HCT116 (cell line): Measurements from ENCODE around the gene PGAM5. TPM values are rescaled to one million over a fixed set of nuclear protein-coding genes. Genes with fewer than 3 reads are reported as not detected.

Experiments
- ATAC-seq: fragments of 200-7000 bp; cut with Tn5 transposase; 2 replicates; pipeline ENCODE4 v1.9.1; 2020; ENCODE audit warnings: mild to moderate bottlenecking, moderate library complexity
- BruUV-seq: library from RNA; stranded (reverse); fragments of 400-500 nt; replicated peaks from 2 replicates; lab custom pipeline; 2021; lab: Mats Ljungman, UMichigan
- CTCF ChIA-PET: fragments of 300-600 bp; sonication (Branson Sonifier 250); formaldehyde crosslinking; loops from one replicate; lab custom pipeline; 2021; ENCODE audit warnings: antibody characterized with exemption; lab: Charles Lee
- POLR2A ChIA-PET: fragments of 300-600, 350-600 bp; sonication (Branson Sonifier 250); formaldehyde crosslinking; loops from one replicate; lab custom pipeline; 2021; ENCODE audit warnings: antibody characterized with exemption; lab: Charles Lee
- RAD21 ChIA-PET, 2 experiments: fragments of 300-600 bp; sonication (Branson Sonifier 250); formaldehyde crosslinking; loops; one replicate each; lab custom pipeline; 2023; ENCODE audit warnings: low total read pairs in 2 of 2; ENCODE audit not compliant: uncharacterized antibody in 2 of 2, unreplicated experiment in 2 of 2, low non-redundant PET in 1 of 2; lab: Charles Lee
- DNase-seq: peaks from one replicate; pipeline ENCODE4 v3.0.0-alpha.2; 2010; ENCODE audit warnings: low read depth, low spot score
- H2AFZ ChIP-seq: fragments of 200-600 bp; shearing (Covaris generic), sonication (generic); 2 replicates; pipeline ENCODE4 v1.6.1; 2017; ENCODE audit warnings: low read depth, mixed run types, mixed read lengths, antibody characterized with exemption, low read length; ENCODE audit not compliant: poor library complexity, severe bottlenecking
- H3K27ac ChIP-seq: 2 replicates; pipeline ENCODE4 v1.5.1; 2012; ENCODE audit warnings: low read depth, low read length
- H3K27me3 ChIP-seq: fragments of 200-600 bp; sonication (generic); 2 replicates; pipeline ENCODE4 v1.6.1; 2016; ENCODE audit warnings: mixed run types, low read length, mixed read lengths; ENCODE audit not compliant: insufficient read depth
- H3K36me3 ChIP-seq, 2 experiments: fragments of 200-500 bp in 1 of 2; fragments of 200-600 bp in 1 of 2; sonication (Bioruptor generic) in 1 of 2; sonication (generic) in 1 of 2; 2 replicates each; pipeline versions ENCODE4 v1.5.1 to v1.6.1; 2014 to 2016; ENCODE audit warnings: low read length in 2 of 2, inconsistent platforms in 1 of 2, mixed read lengths in 1 of 2, mixed run types in 1 of 2; ENCODE audit not compliant: insufficient read depth in 2 of 2, control insufficient read depth in 1 of 2
- H3K4me1 ChIP-seq, 2 experiments: fragments of 200-600 bp in 1 of 2; sonication (generic) in 1 of 2; 2 replicates each; pipeline versions ENCODE4 v1.5.1 to v1.6.1; 2012 to 2017; ENCODE audit warnings: low read length in 2 of 2, inconsistent platforms in 1 of 2, mild to moderate bottlenecking in 1 of 2, mixed read lengths in 1 of 2, mixed run types in 1 of 2, moderate library complexity in 1 of 2; ENCODE audit not compliant: insufficient read depth in 2 of 2, control insufficient read depth in 1 of 2
- H3K4me2 ChIP-seq: fragments of 200-600 bp; sonication (generic); 2 replicates; pipeline ENCODE4 v1.6.1; 2017; ENCODE audit warnings: mixed run types, low read length, mixed read lengths
- H3K4me3 ChIP-seq, 2 experiments: fragments of 200-600 bp in 1 of 2; sonication (generic) in 1 of 2; replicated peaks in 1 of 2; 2 replicates each; pipeline ENCODE4 v1.5.1; 2011 to 2016; ENCODE audit warnings: low read length in 2 of 2, control low read depth in 1 of 2, low read depth in 1 of 2, mild to moderate bottlenecking in 1 of 2, mixed read lengths in 1 of 2, mixed run types in 1 of 2
- H3K79me2 ChIP-seq: fragments of 200-600 bp; sonication (generic); 2 replicates; pipeline ENCODE4 v1.6.1; 2017; ENCODE audit warnings: mild to moderate bottlenecking, mixed run types, low read length, moderate library complexity, mixed read lengths; ENCODE audit not compliant: insufficient read depth
- H3K9ac ChIP-seq: fragments of 200-600 bp; sonication (generic); 2 replicates; pipeline ENCODE4 v1.6.1; 2016; ENCODE audit warnings: low read length, mixed read lengths
- H3K9me2 ChIP-seq: fragments of 200-600 bp; sonication (generic), shearing (Covaris generic); 2 replicates; pipeline ENCODE4 v1.6.1; 2017; ENCODE audit warnings: mixed run types, mild to moderate bottlenecking, moderate library complexity; ENCODE audit not compliant: insufficient read depth
- H3K9me3 ChIP-seq, 2 experiments: fragments of 200-500 bp in 1 of 2; fragments of 200-600 bp in 1 of 2; sonication (Bioruptor generic) in 1 of 2; sonication (generic) in 1 of 2; 2 replicates each; pipeline ENCODE4 v1.6.1; 2014 to 2017; ENCODE audit warnings: low read length in 2 of 2, mixed read lengths in 2 of 2, inconsistent platforms in 1 of 2, low read depth in 1 of 2, mild to moderate bottlenecking in 1 of 2, mixed run types in 1 of 2, moderate library complexity in 1 of 2; ENCODE audit not compliant: control insufficient read depth in 1 of 2, insufficient read depth in 1 of 2
- H4K20me1 ChIP-seq: fragments of 200-600 bp; sonication (generic), shearing (Covaris generic); 2 replicates; pipeline ENCODE4 v1.6.1; 2017; ENCODE audit warnings: mixed run types, mild to moderate bottlenecking, moderate library complexity; ENCODE audit not compliant: insufficient read depth
- CBX3 ChIP-seq: IDR thresholded peaks from 2 replicates; pipeline ENCODE4 v1.6.1; 2012; ENCODE audit warnings: low read depth
- CEBPB ChIP-seq: IDR thresholded peaks from 2 replicates; pipeline ENCODE4 v1.6.1; 2012; ENCODE audit warnings: low read depth
- EGR1 ChIP-seq: IDR thresholded peaks from 2 replicates; pipeline ENCODE4 v1.6.1; 2012; ENCODE audit warnings: low read depth
- EZH2phosphoT487 ChIP-seq: fragments of 200-600 bp; IDR thresholded peaks from 2 replicates; pipeline ENCODE4 v1.6.1; 2018; ENCODE audit warnings: antibody characterized with exemption, borderline replicate concordance
- JUND ChIP-seq: IDR thresholded peaks from 2 replicates; pipeline ENCODE4 v1.6.1; 2012
- POLR2A ChIP-seq: IDR thresholded peaks from 2 replicates; pipeline ENCODE4 v1.7.0; 2011; ENCODE audit warnings: borderline replicate concordance; ENCODE audit not compliant: insufficient read depth, insufficient read length; ENCODE audit errors: extremely low read depth
- RAD21 ChIP-seq: IDR thresholded peaks from 2 replicates; pipeline ENCODE4 v1.6.1; 2012; ENCODE audit warnings: low read depth, mild to moderate bottlenecking
- SIN3A ChIP-seq: IDR thresholded peaks from 2 replicates; pipeline ENCODE4 v1.6.1; 2012; ENCODE audit warnings: low read depth
- SP1 ChIP-seq: IDR thresholded peaks from 2 replicates; pipeline ENCODE4 v1.6.1; 2012; ENCODE audit warnings: low read depth
- SRF ChIP-seq: IDR thresholded peaks from 2 replicates; pipeline ENCODE4 v1.6.1; 2012; ENCODE audit warnings: low read depth
- TCF7L2 ChIP-seq: IDR thresholded peaks from 2 replicates; pipeline ENCODE4 v1.7.0; 2011; ENCODE audit warnings: borderline replicate concordance, inconsistent platforms; ENCODE audit not compliant: insufficient read depth, insufficient read length; ENCODE audit errors: extremely low read depth
- ZNF274 ChIP-seq: fragments of 200-500 bp; sonication (Bioruptor generic); IDR thresholded peaks from 2 replicates; pipeline ENCODE4 v1.6.1; 2014; ENCODE audit warnings: mild to moderate bottlenecking, low read depth, low read length, inconsistent platforms
- intact Hi-C: fragments of 100-400 bp; cut with micrococcal nuclease; formaldehyde crosslinking; loops from 2 replicates; pipeline ENCODE4 v1.10.0; 2022
- total RNA-seq: library from RNA; stranded (reverse); gene quantifications from one replicate; pipeline ENCODE4 v1.2.1, GENCODE V29; 2021; ENCODE audit not compliant: unreplicated experiment
- TF ChIP-seq, protein P1 (sequence below), 3 experiments: fragments of 200-600 bp in 1 of 3; sonication (generic) in 1 of 3; IDR thresholded peaks in 2 of 3; conservative IDR thresholded peaks in 1 of 3; 2 replicates each; pipeline ENCODE4 v1.5.1; 2012 to 2017; ENCODE audit warnings: low read depth in 2 of 3, low read length in 2 of 3, antibody characterized with exemption in 1 of 3, borderline replicate concordance in 1 of 3, control low read depth in 1 of 3, mild to moderate bottlenecking in 1 of 3, mixed read lengths in 1 of 3, mixed run types in 1 of 3, moderate library complexity in 1 of 3; ENCODE audit not compliant: insufficient read depth in 1 of 3

The PGAM5 gene
- total RNA-seq, 1 experiment from 2014 or later: 98.3 TPM

DNA sequence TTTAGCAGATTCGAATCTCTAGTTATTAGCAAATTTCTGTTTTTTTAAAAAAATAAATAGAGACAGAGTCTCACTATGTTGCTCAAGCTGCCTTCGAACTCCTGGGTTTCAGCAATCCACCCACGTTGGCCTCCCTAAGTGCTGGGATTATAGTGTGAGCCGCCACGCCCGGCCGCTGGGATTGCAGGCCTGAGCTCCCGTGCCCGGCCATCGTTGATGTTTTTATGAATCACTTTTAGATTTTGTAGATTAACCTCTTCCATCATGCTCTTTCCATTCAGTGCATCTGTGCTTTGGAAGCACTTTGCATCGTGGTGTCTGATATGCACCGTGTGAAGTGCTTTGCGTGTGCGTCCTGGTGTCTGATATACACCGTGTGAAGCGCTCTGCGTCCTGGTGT is 20.9 kb downstream of the PGAM5 start:
- peaks cover 42 to 53% of the 10 kb centered on the region in 2 experiments for H3K36me3 ChIP-seq
- 0 out of 2 replicates have a peak, but pooled peaks cover 9% of the 10 kb centered on the region for H3K79me2 ChIP-seq
- no peaks in the 10 kb centered on the region for H3K9me2 ChIP-seq
- CTCF ChIA-PET: no interaction called here
- ATAC-seq (no peak), DNase-seq (no peak)
- no peak overlapping the region for H3K9ac ChIP-seq
- no peaks in the 10 kb centered on the region for H3K27me3 ChIP-seq
- POLR2A ChIA-PET: no interaction called here
- intact Hi-C loops: no loop called here
- no peak overlapping the region for H2AFZ ChIP-seq
- RAD21 ChIA-PET: no interaction called here
- H3K27ac ChIP-seq: no peak overlapping the region
- H3K4me1 ChIP-seq: peaks cover 0 to 3% of the 10 kb centered on the region in 2 experiments; a peak in 1 of 4 replicates
- no peaks in the 10 kb centered on the region for H4K20me1 ChIP-seq
- TF ChIP-seq SP1: no peak
- TF ChIP-seq POLR2A: no peak
- TF ChIP-seq, protein P1, sequence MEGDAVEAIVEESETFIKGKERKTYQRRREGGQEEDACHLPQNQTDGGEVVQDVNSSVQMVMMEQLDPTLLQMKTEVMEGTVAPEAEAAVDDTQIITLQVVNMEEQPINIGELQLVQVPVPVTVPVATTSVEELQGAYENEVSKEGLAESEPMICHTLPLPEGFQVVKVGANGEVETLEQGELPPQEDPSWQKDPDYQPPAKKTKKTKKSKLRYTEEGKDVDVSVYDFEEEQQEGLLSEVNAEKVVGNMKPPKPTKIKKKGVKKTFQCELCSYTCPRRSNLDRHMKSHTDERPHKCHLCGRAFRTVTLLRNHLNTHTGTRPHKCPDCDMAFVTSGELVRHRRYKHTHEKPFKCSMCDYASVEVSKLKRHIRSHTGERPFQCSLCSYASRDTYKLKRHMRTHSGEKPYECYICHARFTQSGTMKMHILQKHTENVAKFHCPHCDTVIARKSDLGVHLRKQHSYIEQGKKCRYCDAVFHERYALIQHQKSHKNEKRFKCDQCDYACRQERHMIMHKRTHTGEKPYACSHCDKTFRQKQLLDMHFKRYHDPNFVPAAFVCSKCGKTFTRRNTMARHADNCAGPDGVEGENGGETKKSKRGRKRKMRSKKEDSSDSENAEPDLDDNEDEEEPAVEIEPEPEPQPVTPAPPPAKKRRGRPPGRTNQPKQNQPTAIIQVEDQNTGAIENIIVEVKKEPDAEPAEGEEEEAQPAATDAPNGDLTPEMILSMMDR (IDR thresholded peaks at IDR 0.05 in 2 of 3, conservative IDR thresholded peaks at IDR 0.05 in 1 of 3; ENCODE audit: borderline replicate concordance in 1 of 3, insufficient read depth in 1 of 3, low read depth in 2 of 3, low read length in 2 of 3): no peak
- no peak for TF ChIP-seq TCF7L2
- no peak for TF ChIP-seq SIN3A
- no peak for TF ChIP-seq CBX3
- TF ChIP-seq CEBPB: no peak
- TF ChIP-seq ZNF274: no peak
- TF ChIP-seq, all 23 proteins: peak for 0
- Histone ChIP-seq H3K4me2 (no peak overlapping the region), H3K9me3 (no peaks in the 10 kb centered on the region), H3K4me3 (no peak overlapping the region)
- no TSS peak for BruUV-seq

DNA sequence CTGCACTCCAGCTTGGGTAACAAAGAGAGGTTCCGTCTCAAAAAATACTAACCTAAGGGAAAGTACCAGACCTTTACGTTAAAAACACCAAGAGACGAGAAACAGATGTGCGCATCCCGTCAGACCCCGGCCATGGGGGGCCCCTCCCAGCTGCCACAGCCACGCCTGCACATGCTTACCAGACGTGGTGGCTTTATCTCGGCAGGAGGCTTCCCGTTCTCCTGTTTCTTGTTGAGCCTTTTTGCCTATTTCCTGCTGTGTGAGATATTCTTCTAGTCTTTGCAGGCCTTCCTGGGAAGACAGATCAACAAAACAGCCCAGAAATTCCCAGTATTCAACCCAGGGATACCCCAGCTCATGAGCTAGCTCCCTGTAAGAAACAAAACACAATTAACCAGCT is 23.6 kb downstream of the PGAM5 start:
- intact Hi-C loops: no loop called here
- H3K9me3 ChIP-seq: no peaks in the 10 kb centered on the region
- ChIA-PET RAD21 (no interaction called here), POLR2A (no interaction called here), CTCF (no interaction called here)
- H3K9ac ChIP-seq: no peak overlapping the region
- no peaks in the 10 kb centered on the region for H3K9me2 ChIP-seq
- H3K79me2 ChIP-seq: 0 out of 2 replicates have a peak, but pooled peaks cover 5% of the 10 kb centered on the region
- no peaks in the 10 kb centered on the region for H3K27me3 ChIP-seq
- no peak overlapping the region for H3K4me2 ChIP-seq
- no peaks in the 10 kb centered on the region for H4K20me1 ChIP-seq
- H3K36me3 ChIP-seq: peaks cover 37 to 41% of the 10 kb centered on the region in 2 experiments
- H2AFZ ChIP-seq: no peak overlapping the region
- peaks cover 0 to 3% of the 10 kb centered on the region in 2 experiments; a peak in 1 of 4 replicates for H3K4me1 ChIP-seq
- no TSS peak for BruUV-seq
- H3K4me3 ChIP-seq: no peak overlapping the region
- DNase-seq (no peak), ATAC-seq (no peak)
- no peak overlapping the region for H3K27ac ChIP-seq
- TF ChIP-seq JUND (no peak), EZH2phosphoT487 (no peak), EGR1 (no peak), POLR2A (no peak), RAD21 (no peak), SRF (no peak)
- TF ChIP-seq, protein P1 (IDR thresholded peaks at IDR 0.05 in 2 of 3, conservative IDR thresholded peaks at IDR 0.05 in 1 of 3; ENCODE audit: borderline replicate concordance in 1 of 3, insufficient read depth in 1 of 3, low read depth in 2 of 3, low read length in 2 of 3): no peak
